LNCAP (cell line): ENCODE results near the gene PDE4D.

Experiments used
- TF ChIP-seq, protein P1 (sequence below): fragments of 450-650 bp; IDR thresholded peaks from 2 replicates; pipeline ENCODE4 v1.5.1; 2017; ENCODE audit warnings: mild to moderate bottlenecking

PDE4D gene

GRCh38 chr5:59795141-59795540, 98.4 kb downstream of the PDE4D start:
- TF ChIP-seq, protein P1, sequence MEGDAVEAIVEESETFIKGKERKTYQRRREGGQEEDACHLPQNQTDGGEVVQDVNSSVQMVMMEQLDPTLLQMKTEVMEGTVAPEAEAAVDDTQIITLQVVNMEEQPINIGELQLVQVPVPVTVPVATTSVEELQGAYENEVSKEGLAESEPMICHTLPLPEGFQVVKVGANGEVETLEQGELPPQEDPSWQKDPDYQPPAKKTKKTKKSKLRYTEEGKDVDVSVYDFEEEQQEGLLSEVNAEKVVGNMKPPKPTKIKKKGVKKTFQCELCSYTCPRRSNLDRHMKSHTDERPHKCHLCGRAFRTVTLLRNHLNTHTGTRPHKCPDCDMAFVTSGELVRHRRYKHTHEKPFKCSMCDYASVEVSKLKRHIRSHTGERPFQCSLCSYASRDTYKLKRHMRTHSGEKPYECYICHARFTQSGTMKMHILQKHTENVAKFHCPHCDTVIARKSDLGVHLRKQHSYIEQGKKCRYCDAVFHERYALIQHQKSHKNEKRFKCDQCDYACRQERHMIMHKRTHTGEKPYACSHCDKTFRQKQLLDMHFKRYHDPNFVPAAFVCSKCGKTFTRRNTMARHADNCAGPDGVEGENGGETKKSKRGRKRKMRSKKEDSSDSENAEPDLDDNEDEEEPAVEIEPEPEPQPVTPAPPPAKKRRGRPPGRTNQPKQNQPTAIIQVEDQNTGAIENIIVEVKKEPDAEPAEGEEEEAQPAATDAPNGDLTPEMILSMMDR, result no peak

DNA sequence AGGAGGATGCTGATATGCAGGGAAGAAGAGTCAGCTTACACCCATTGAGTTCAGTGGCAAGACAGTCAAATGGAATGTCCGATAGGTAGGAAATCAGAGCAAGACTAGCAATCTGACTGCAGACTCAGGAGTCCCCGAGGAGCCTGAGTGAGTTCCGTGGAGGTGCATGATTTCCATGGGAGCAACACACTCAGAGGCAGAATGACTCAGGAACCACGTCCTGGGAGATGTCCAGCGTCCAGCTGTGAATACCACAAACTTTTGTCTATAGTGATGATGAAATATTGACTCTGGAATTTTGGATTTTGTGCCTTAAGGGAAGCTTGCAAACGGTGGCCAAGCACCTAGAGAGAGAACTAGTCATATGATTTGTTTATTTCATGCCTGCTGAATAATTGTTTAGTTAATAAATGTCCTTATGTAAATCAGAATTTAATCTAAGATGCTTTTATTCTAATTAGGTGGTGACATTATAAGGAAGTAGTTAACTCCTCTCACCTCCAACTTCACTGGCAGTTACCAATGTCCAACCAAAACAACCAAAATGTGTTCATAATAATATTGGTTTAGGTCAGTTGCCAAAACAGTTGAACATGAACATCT, 100.4 kb downstream of the PDE4D start:
- TF ChIP-seq, protein P1, result no peak

GRCh38 chr5:59791617-59792016, 101.9 kb downstream of the PDE4D start:
- TF ChIP-seq, protein P1, result no peak

DNA sequence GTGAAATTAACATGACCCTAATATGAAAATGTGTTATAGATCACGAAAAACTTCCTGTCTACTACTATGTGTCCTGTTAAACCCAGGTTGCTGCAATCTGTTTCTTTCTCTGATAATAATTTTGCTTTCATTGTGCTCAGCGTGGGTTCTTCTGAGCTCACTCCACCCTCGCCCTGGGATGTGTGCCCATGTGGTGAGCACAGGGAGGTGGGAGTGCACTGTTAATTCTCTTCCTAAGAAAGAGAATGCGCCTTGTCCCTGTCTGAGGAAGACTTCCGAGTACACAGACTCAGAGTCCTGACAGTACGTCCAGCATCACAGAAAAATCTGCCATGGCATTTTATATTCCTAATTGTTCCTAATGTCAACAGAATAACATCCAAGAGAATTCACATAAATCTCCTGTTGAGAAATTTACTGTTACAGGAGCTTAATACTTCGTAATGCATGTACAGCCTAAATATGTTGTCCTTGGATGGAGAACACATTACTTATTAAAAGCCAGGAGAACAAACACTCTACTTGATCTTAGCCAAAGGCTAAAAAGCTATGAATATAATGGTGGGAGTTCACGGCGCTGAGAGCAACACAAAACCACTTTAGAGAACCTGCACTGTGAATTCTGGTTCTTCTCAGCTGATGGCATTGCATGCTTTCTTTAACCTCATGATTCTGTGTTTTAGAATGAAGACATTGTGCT, 102.6 kb downstream of the PDE4D start:
- TF ChIP-seq, protein P1, result no peak

DNA sequence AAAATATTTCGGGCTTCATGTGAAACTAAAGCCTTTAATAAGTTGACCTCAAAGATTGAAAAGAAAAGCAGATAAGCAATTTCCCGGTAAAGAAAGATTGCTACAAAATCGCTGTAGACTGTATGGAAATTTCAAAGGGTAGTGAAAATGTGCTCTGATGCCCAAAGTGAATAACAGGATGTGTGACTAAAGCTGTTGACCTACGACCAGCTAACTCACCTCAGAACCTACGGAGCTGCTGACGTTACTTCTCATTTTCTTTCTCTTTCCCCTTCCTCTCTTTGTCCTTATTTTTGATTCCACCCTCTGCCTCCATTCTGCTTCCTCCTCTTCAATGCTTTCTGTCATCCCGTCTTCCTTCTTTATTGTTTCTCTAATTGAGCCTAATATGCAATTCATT, 103.2 kb downstream of the PDE4D start:
- TF ChIP-seq, protein P1, result no peak

DNA sequence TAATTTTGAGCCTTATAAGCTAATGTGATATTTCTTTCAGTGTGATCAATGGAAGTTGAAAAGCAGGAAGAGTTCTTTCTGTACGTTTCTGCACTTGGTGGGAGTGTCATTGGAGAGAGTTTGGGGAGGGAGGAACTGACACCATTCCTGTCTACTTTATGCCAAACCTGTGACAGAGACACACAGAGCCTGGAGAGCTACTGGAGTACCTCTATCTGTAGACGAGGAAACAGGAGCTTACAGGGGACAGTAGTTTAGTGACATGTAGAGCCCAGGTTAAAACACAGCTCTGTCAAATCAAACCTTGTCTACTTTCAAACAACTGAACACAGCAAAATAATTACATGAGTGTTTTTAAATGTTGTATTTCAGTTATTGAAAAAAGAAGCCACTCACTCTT, 103.6 kb downstream of the PDE4D start:
- TF ChIP-seq, protein P1, result no peak

- TF ChIP-seq, protein P1, result no peak
Measured at GRCh38 chr5:59789197-59789596, 104.3 kb downstream of the PDE4D start.
